PC-3 (cell line): ENCODE measurements around the gene SUGT1.
A peak's percentile ranks its signal among the peaks of the same experiment; 100 is the strongest.

Source experiments
- EZH2 ChIP-seq: fragments of 300-600 bp; sonication (generic); IDR thresholded peaks from one replicate; pipeline ENCODE4 v1.6.1; 2017; ENCODE audit warnings: antibody characterized with exemption, mild to moderate bottlenecking, low read length; ENCODE audit not compliant: unreplicated experiment
- EZH2phosphoT487 ChIP-seq: fragments of 300-600 bp; sonication (generic); IDR thresholded peaks from 2 replicates; pipeline ENCODE4 v1.6.1; 2018; ENCODE audit warnings: mild to moderate bottlenecking, antibody characterized with exemption, low read length, borderline replicate concordance
- TF ChIP-seq, protein P1 (sequence below): fragments of 300-600 bp; sonication (generic); conservative IDR thresholded peaks from 2 replicates; pipeline ENCODE4 v1.5.1; 2017; ENCODE audit warnings: antibody characterized with exemption, low read depth, mild to moderate bottlenecking, low read length

DNA sequence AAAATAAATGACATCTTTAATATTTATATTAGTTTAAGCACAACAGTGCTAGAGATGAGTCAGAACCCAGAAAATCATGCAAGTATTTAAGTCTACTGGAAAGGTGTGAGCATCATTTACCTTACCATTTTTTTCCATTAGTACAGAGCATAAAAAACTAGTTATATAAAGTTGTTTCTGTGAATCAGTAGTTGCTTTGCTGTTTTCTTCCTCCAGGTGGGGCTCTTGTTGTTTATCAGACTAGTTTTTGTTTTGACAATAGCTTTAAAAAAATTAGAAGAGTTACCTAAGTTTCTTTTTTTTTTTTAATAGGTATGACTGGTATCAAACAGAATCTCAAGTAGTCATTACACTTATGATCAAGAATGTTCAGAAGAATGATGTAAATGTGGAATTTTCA lies 12.7 kb downstream of the SUGT1 start:
- TF ChIP-seq, protein P1, sequence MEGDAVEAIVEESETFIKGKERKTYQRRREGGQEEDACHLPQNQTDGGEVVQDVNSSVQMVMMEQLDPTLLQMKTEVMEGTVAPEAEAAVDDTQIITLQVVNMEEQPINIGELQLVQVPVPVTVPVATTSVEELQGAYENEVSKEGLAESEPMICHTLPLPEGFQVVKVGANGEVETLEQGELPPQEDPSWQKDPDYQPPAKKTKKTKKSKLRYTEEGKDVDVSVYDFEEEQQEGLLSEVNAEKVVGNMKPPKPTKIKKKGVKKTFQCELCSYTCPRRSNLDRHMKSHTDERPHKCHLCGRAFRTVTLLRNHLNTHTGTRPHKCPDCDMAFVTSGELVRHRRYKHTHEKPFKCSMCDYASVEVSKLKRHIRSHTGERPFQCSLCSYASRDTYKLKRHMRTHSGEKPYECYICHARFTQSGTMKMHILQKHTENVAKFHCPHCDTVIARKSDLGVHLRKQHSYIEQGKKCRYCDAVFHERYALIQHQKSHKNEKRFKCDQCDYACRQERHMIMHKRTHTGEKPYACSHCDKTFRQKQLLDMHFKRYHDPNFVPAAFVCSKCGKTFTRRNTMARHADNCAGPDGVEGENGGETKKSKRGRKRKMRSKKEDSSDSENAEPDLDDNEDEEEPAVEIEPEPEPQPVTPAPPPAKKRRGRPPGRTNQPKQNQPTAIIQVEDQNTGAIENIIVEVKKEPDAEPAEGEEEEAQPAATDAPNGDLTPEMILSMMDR = peak; percentile 58
- TF ChIP-seq EZH2phosphoT487 = no peak
- TF ChIP-seq EZH2 = no peak
